ENCODE data around the gene IFNAR1.

Gene IFNAR1

DNA sequence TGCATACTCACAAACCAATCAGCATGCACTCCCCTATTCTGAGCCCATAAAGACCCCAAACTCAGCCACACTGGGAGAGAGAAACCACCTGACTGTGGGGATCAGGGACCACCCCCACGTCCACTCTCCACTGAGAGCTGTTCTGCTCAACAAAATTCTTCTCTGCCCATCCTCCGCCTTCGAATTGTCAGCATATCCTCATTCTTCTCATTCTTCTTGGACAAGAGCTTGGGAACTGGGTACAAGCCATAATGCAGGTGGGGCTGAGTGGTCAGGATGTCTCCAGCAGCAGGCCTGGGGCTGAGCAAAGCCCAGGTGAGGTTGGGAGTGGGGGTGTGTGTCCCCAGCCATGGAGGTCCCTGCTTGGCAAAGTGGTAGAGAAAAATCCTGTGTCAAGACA lies 43.8 kb downstream of the IFNAR1 start:
- H3K4me2 ChIP-seq (ENCODE audit: low read length): no peak overlapping the region
- no peaks in the 10 kb centered on the region for H4K20me1 ChIP-seq (ENCODE audit: insufficient read depth, low read length)
- no peak overlapping the region for H3K9ac ChIP-seq (ENCODE audit: low read length)
- TF ChIP-seq, protein P1, sequence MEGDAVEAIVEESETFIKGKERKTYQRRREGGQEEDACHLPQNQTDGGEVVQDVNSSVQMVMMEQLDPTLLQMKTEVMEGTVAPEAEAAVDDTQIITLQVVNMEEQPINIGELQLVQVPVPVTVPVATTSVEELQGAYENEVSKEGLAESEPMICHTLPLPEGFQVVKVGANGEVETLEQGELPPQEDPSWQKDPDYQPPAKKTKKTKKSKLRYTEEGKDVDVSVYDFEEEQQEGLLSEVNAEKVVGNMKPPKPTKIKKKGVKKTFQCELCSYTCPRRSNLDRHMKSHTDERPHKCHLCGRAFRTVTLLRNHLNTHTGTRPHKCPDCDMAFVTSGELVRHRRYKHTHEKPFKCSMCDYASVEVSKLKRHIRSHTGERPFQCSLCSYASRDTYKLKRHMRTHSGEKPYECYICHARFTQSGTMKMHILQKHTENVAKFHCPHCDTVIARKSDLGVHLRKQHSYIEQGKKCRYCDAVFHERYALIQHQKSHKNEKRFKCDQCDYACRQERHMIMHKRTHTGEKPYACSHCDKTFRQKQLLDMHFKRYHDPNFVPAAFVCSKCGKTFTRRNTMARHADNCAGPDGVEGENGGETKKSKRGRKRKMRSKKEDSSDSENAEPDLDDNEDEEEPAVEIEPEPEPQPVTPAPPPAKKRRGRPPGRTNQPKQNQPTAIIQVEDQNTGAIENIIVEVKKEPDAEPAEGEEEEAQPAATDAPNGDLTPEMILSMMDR (IDR thresholded peaks at IDR 0.05; ENCODE audit: low read length): no peak
- no peak for TF ChIP-seq EZH2 (IDR thresholded peaks at IDR 0.05; ENCODE audit: borderline replicate concordance, low read length)
- H3K36me3 ChIP-seq (ENCODE audit: insufficient read depth, low read length): no peaks in the 10 kb centered on the region
- H3F3A ChIP-seq (ENCODE audit: insufficient read depth, low read length): 0 out of 2 replicates have a peak, but pooled peaks cover 4% of the 10 kb centered on the region
- no peak overlapping the region for H3K4me3 ChIP-seq (ENCODE audit: low read depth, low read length, poor library complexity, severe bottlenecking)
- peak overlapping the region; percentile 32 for H3K27ac ChIP-seq (ENCODE audit: low read depth, low read length, poor library complexity, severe bottlenecking)
- H3K4me1 ChIP-seq (ENCODE audit: insufficient read depth, low read length, severe bottlenecking): peaks cover 40% of the 10 kb centered on the region
- H3K9me3 ChIP-seq (ENCODE audit: low read length): peaks cover 12% of the 10 kb centered on the region
- H2AFZ ChIP-seq (ENCODE audit: low read length): no peak overlapping the region
- H3K27me3 ChIP-seq (ENCODE audit: insufficient read depth, low read length): no peaks in the 10 kb centered on the region
- H3K79me2 ChIP-seq (ENCODE audit: insufficient read depth, low read length): no peaks in the 10 kb centered on the region
- no peaks in the 10 kb centered on the region for H3K9me2 ChIP-seq (ENCODE audit: low read depth, low read length)

DNA sequence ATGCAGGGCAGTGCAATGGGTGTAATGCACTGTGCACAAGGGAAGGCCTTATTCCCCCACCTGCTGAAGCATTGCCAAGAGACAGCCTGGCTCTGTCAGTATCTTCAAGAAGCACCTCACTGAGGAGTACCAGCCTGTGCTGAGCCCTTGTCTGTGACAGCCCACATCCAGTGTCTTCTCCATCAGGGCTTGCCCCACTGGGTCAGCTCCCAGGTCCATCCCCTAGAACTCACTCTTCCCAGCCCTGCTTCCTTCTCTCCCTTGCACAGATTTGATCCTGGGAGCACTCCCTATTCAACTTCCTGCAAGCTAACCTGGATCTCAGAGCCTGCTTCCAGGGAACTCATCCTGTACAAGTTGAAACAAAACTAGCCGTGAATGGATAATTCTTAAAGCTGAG lies 44.8 kb downstream of the IFNAR1 start:
- Histone ChIP-seq H3K4me1 (ENCODE audit: insufficient read depth, low read length, severe bottlenecking) (peaks cover 40% of the 10 kb centered on the region), H3K9ac (ENCODE audit: low read length) (no peak overlapping the region), H3K9me2 (ENCODE audit: low read depth, low read length) (no peaks in the 10 kb centered on the region), H3K9me3 (ENCODE audit: low read length) (peaks cover 12% of the 10 kb centered on the region), H3K79me2 (ENCODE audit: insufficient read depth, low read length) (no peaks in the 10 kb centered on the region), H3K4me3 (ENCODE audit: low read depth, low read length, poor library complexity, severe bottlenecking) (no peak overlapping the region), H3K27me3 (ENCODE audit: insufficient read depth, low read length) (no peaks in the 10 kb centered on the region), H3K4me2 (ENCODE audit: low read length) (no peak overlapping the region), H2AFZ (ENCODE audit: low read length) (no peak overlapping the region), H3K36me3 (ENCODE audit: insufficient read depth, low read length) (no peaks in the 10 kb centered on the region), H3K27ac (ENCODE audit: low read depth, low read length, poor library complexity, severe bottlenecking) (no peak overlapping the region), H3F3A (ENCODE audit: insufficient read depth, low read length) (0 out of 2 replicates have a peak, but pooled peaks cover 1% of the 10 kb centered on the region), H4K20me1 (ENCODE audit: insufficient read depth, low read length) (no peaks in the 10 kb centered on the region)
- TF ChIP-seq, protein P1 (IDR thresholded peaks at IDR 0.05; ENCODE audit: low read length): no peak
- no peak for TF ChIP-seq EZH2 (IDR thresholded peaks at IDR 0.05; ENCODE audit: borderline replicate concordance, low read length)

DNA sequence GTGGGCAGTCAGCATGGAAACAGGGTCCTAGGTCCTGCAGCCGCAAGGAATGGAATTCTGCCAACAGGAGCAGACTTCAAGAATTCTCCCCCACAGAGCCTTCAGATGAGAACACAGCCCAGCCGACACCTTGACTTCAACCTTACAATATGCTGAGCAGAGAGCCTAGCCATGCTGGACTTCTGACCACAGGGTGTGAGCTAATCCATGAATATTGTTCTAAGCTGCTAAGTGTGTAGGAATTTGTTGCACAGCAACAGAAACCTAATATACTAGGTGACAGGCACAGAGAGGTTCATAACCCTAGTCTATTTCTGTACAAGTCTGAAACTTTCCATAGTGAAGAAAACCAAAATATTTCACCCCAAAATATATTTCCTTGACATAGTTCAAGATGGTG lies 45.5 kb downstream of the IFNAR1 start:
- H3K4me2 ChIP-seq (ENCODE audit: low read length): no peak overlapping the region
- no peak overlapping the region for H2AFZ ChIP-seq (ENCODE audit: low read length)

More for the DNA sequence above, 45.5 kb downstream of the IFNAR1 start:
- Histone ChIP-seq H3K27ac (ENCODE audit: low read depth, low read length, poor library complexity, severe bottlenecking) (peak overlapping the region; percentile 64), H3K36me3 (ENCODE audit: insufficient read depth, low read length) (no peaks in the 10 kb centered on the region), H3K27me3 (ENCODE audit: insufficient read depth, low read length) (no peaks in the 10 kb centered on the region), H3K9ac (ENCODE audit: low read length) (no peak overlapping the region), H3F3A (ENCODE audit: insufficient read depth, low read length) (no peaks in the 10 kb centered on the region), H3K4me3 (ENCODE audit: low read depth, low read length, poor library complexity, severe bottlenecking) (no peak overlapping the region), H3K79me2 (ENCODE audit: insufficient read depth, low read length) (no peaks in the 10 kb centered on the region), H3K9me2 (ENCODE audit: low read depth, low read length) (no peaks in the 10 kb centered on the region), H3K4me1 (ENCODE audit: insufficient read depth, low read length, severe bottlenecking) (peaks cover 45% of the 10 kb centered on the region), H3K9me3 (ENCODE audit: low read length) (peaks cover 12% of the 10 kb centered on the region), H4K20me1 (ENCODE audit: insufficient read depth, low read length) (no peaks in the 10 kb centered on the region)
- no peak for TF ChIP-seq EZH2 (IDR thresholded peaks at IDR 0.05; ENCODE audit: borderline replicate concordance, low read length)
- TF ChIP-seq, protein P1 (IDR thresholded peaks at IDR 0.05; ENCODE audit: low read length): no peak

All from OCI-LY1 (cell line).